TTC549 (cell line): ENCODE results near the gene FHIT.
"Not testable (repeated sequence)": the region's sequence is repeated elsewhere in the genome, so short reads cannot be mapped to it uniquely, and the experiment has no call there.

Experiments used
- FAIRE-seq: peaks from 2 replicates; lab custom pipeline; 2012; peaks lifted over from hg19 to GRCh38; lab: Jason Lieb, UNC

FHIT gene

GRCh38 chr3:60919296-60919695 is 332.0 kb downstream of the FHIT start:
- FAIRE-seq: no peak

GRCh38 chr3:60917141-60917540 is 334.1 kb downstream of the FHIT start:
- no peak for FAIRE-seq

- FAIRE-seq: no peak
Observed at GRCh38 chr3:60916546-60916945, 334.7 kb downstream of the FHIT start.

GRCh38 chr3:60913474-60913873 is 337.8 kb downstream of the FHIT start:
- no peak for FAIRE-seq

- FAIRE-seq: no peak
Observed at GRCh38 chr3:60912876-60913275, 338.4 kb downstream of the FHIT start.

- no peak for FAIRE-seq
Observed at GRCh38 chr3:60912142-60912541, 339.1 kb downstream of the FHIT start.

GRCh38 chr3:60909526-60909925 is 341.7 kb downstream of the FHIT start:
- no peak for FAIRE-seq

GRCh38 chr3:60906283-60906682 is 345.0 kb downstream of the FHIT start:
- no peak for FAIRE-seq

- FAIRE-seq: no peak
Observed at GRCh38 chr3:60898321-60898720, 352.9 kb downstream of the FHIT start.

- no peak for FAIRE-seq
Observed at GRCh38 chr3:60893946-60894345, 357.3 kb downstream of the FHIT start.

GRCh38 chr3:60890226-60890625 is 361.0 kb downstream of the FHIT start:
- no peak for FAIRE-seq

- not testable (repeated sequence) for FAIRE-seq
Observed at GRCh38 chr3:60888952-60889351, 362.3 kb downstream of the FHIT start.

- FAIRE-seq: no peak
Observed at GRCh38 chr3:60887574-60887973, 363.7 kb downstream of the FHIT start.

GRCh38 chr3:60886518-60886917 is 364.7 kb downstream of the FHIT start:
- FAIRE-seq: no peak

GRCh38 chr3:60884005-60884404 is 367.2 kb downstream of the FHIT start:
- FAIRE-seq: no peak

- FAIRE-seq: no peak
Observed at GRCh38 chr3:60877188-60877587, 374.1 kb downstream of the FHIT start.

GRCh38 chr3:60870396-60870795 is 380.9 kb downstream of the FHIT start:
- FAIRE-seq: no peak

- no peak for FAIRE-seq
Observed at GRCh38 chr3:60867200-60867599, 384.1 kb downstream of the FHIT start.

GRCh38 chr3:60856257-60857046 is 394.8 kb downstream of the FHIT start:
- FAIRE-seq: no peak

GRCh38 chr3:60855250-60855649 is 396.0 kb downstream of the FHIT start:
- FAIRE-seq: no peak

- FAIRE-seq: no peak
Observed at GRCh38 chr3:60854791-60855190, 396.5 kb downstream of the FHIT start.

GRCh38 chr3:60847791-60848190 is 403.5 kb downstream of the FHIT start:
- FAIRE-seq: no peak

- FAIRE-seq: no peak
Observed at GRCh38 chr3:60844256-60844655, 407.0 kb downstream of the FHIT start.

- no peak for FAIRE-seq
Observed at GRCh38 chr3:60841355-60841754, 409.9 kb downstream of the FHIT start.

- no peak for FAIRE-seq
Observed at GRCh38 chr3:60839246-60839645, 412.0 kb downstream of the FHIT start.
